H9 (cell line): ENCODE measurements around the gene PRKAR2B. TPM values are rescaled to one million over a fixed set of nuclear protein-coding genes. Genes with fewer than 3 reads are reported as not detected.

Experiments
- DNase-seq: peaks from one replicate; pipeline ENCODE4 v3.0.0-alpha.2; 2017
- H2AFZ ChIP-seq: one replicate; pipeline ENCODE4 v1.6.1; 2013; ENCODE audit warnings: mild to moderate bottlenecking, low read length, control low read depth, moderate library complexity
- H2AK5ac ChIP-seq: 2 replicates; pipeline ENCODE4 v1.6.1; 2013; ENCODE audit warnings: low read length, control low read depth, mixed read lengths; ENCODE audit not compliant: insufficient read length
- H2BK120ac ChIP-seq: one replicate; pipeline ENCODE4 v1.6.1; 2013; ENCODE audit warnings: low read depth, mild to moderate bottlenecking, low read length, control low read depth, inconsistent platforms; ENCODE audit not compliant: poor library complexity, severe bottlenecking
- H2BK12ac ChIP-seq: 2 replicates; pipeline ENCODE4 v1.6.1; 2013; ENCODE audit warnings: low read length, control low read depth, mixed read lengths, low read depth; ENCODE audit not compliant: insufficient read length
- H2BK15ac ChIP-seq: 2 replicates; pipeline ENCODE4 v1.6.1; 2013; ENCODE audit warnings: low read depth, low read length, control low read depth
- H2BK20ac ChIP-seq: one replicate; pipeline ENCODE4 v1.6.1; 2013; ENCODE audit warnings: low read depth, mild to moderate bottlenecking, low read length, control low read depth, inconsistent platforms; ENCODE audit not compliant: poor library complexity, severe bottlenecking
- H2BK5ac ChIP-seq: 2 replicates; pipeline ENCODE4 v1.6.1; 2013; ENCODE audit warnings: low read length, control low read depth, mixed read lengths; ENCODE audit not compliant: insufficient read length
- H3K14ac ChIP-seq: 2 replicates; pipeline ENCODE4 v1.6.1; 2013; ENCODE audit warnings: low read length, control low read depth; ENCODE audit not compliant: insufficient read depth
- H3K18ac ChIP-seq: 2 replicates; pipeline ENCODE4 v1.6.1; 2013; ENCODE audit warnings: low read depth, mild to moderate bottlenecking, mixed read lengths, low read length, control low read depth; ENCODE audit not compliant: insufficient read length
- H3K23ac ChIP-seq: 2 replicates; pipeline ENCODE4 v1.6.1; 2013; ENCODE audit warnings: low read length, control low read depth, mixed read lengths, low read depth; ENCODE audit not compliant: insufficient read length
- H3K23me2 ChIP-seq: 2 replicates; pipeline ENCODE4 v1.6.1; 2013; ENCODE audit warnings: low read depth, mild to moderate bottlenecking, mixed read lengths, low read length, control low read depth; ENCODE audit not compliant: insufficient read length, poor library complexity, severe bottlenecking
- H3K27ac ChIP-seq: 2 replicates; pipeline ENCODE4 v1.5.1; 2013; ENCODE audit warnings: low read length, control low read depth, mixed read lengths, low read depth; ENCODE audit not compliant: insufficient read length
- H3K27me3 ChIP-seq: 2 replicates; pipeline ENCODE4 v1.6.1; 2013; ENCODE audit warnings: low read length, control low read depth, inconsistent platforms; ENCODE audit not compliant: insufficient read depth
- H3K4ac ChIP-seq: 2 replicates; pipeline ENCODE4 v1.6.1; 2013; ENCODE audit warnings: low read depth, mild to moderate bottlenecking, control low read depth, inconsistent platforms, low read length, moderate library complexity
- H3K4me1 ChIP-seq: 2 replicates; pipeline ENCODE4 v1.6.1; 2013; ENCODE audit warnings: low read length, control low read depth, inconsistent platforms; ENCODE audit not compliant: insufficient read depth
- H3K4me2 ChIP-seq: 2 replicates; pipeline ENCODE4 v1.6.1; 2013; ENCODE audit warnings: low read length, control low read depth, mixed read lengths; ENCODE audit not compliant: insufficient read length, insufficient read depth
- H3K56ac ChIP-seq: 2 replicates; pipeline ENCODE4 v1.6.1; 2013; ENCODE audit warnings: low read depth, mild to moderate bottlenecking, mixed read lengths, low read length, control low read depth; ENCODE audit not compliant: insufficient read length
- H3K79me1 ChIP-seq: 2 replicates; pipeline ENCODE4 v1.6.1; 2013; ENCODE audit warnings: low read depth, mild to moderate bottlenecking, moderate library complexity, low read length, control low read depth, inconsistent platforms; ENCODE audit not compliant: insufficient read depth, poor library complexity, severe bottlenecking
- H3K79me2 ChIP-seq: 2 replicates; pipeline ENCODE4 v1.6.1; 2013; ENCODE audit warnings: low read length, control low read depth, inconsistent platforms; ENCODE audit not compliant: insufficient read depth
- H3K9ac ChIP-seq: 2 replicates; pipeline ENCODE4 v1.6.1; 2013; ENCODE audit warnings: low read length, control low read depth, mixed read lengths; ENCODE audit not compliant: insufficient read length; ENCODE audit errors: extremely low read depth
- H3K9me3 ChIP-seq: one replicate; pipeline ENCODE4 v1.6.1; 2013; ENCODE audit warnings: low read depth, low read length, inconsistent platforms; ENCODE audit not compliant: control insufficient read depth
- H3T11ph ChIP-seq: one replicate; pipeline ENCODE4 v1.6.1; 2013; ENCODE audit warnings: mild to moderate bottlenecking, low read length, control low read depth, inconsistent platforms
- H4K20me1 ChIP-seq: one replicate; pipeline ENCODE4 v1.6.1; 2013; ENCODE audit not compliant: control insufficient read depth, insufficient read length, insufficient read depth
- H4K5ac ChIP-seq: 2 replicates; pipeline ENCODE4 v1.6.1; 2013; ENCODE audit warnings: low read depth, mild to moderate bottlenecking, mixed read lengths, low read length, control low read depth; ENCODE audit not compliant: insufficient read length
- H4K8ac ChIP-seq: replicated peaks from 2 replicates; pipeline ENCODE4 v1.6.1; 2013; ENCODE audit warnings: low read length, control low read depth, mixed read lengths, low read depth; ENCODE audit not compliant: insufficient read length
- H4K91ac ChIP-seq: 2 replicates; pipeline ENCODE4 v1.6.1; 2013; ENCODE audit warnings: low read depth, mild to moderate bottlenecking, moderate library complexity, mixed read lengths, low read length, control low read depth; ENCODE audit not compliant: insufficient read length
- H3K27ac Mint-ChIP-seq, 3 experiments: 2 replicates in 2 of 3; 3 replicates in 1 of 3; pipeline ENCODE4 v1.8.0; 2020 to 2021; ENCODE audit warnings: mixed read lengths in 3 of 3, mild to moderate bottlenecking in 1 of 3, moderate library complexity in 1 of 3
- H3K27me3 Mint-ChIP-seq: 2 replicates; pipeline ENCODE4 v1.8.0; 2021; ENCODE audit warnings: low read depth, mild to moderate bottlenecking, moderate library complexity, mixed read lengths
- H3K36me3 Mint-ChIP-seq, 3 experiments: 2 replicates in 2 of 3; 3 replicates in 1 of 3; pipeline ENCODE4 v1.8.0; 2020 to 2021; ENCODE audit warnings: low read depth in 3 of 3, mixed read lengths in 3 of 3; ENCODE audit not compliant: insufficient read depth in 1 of 3
- H3K4me1 Mint-ChIP-seq, 2 experiments: 2 replicates each; pipeline ENCODE4 v1.8.0; 2020; ENCODE audit warnings: mixed read lengths in 2 of 2
- H3K4me3 Mint-ChIP-seq, 2 experiments: 2 replicates in 1 of 2; 3 replicates in 1 of 2; pipeline ENCODE4 v1.8.0; 2020 to 2021; ENCODE audit warnings: mild to moderate bottlenecking in 2 of 2, mixed read lengths in 2 of 2, moderate library complexity in 1 of 2
- H3K9me3 Mint-ChIP-seq, 2 experiments: 2 replicates in 1 of 2; 3 replicates in 1 of 2; pipeline ENCODE4 v1.8.0; 2020; ENCODE audit warnings: mild to moderate bottlenecking in 2 of 2, mixed read lengths in 2 of 2, moderate library complexity in 1 of 2
- CTCF ChIP-seq: fragments of 200-600 bp; sonication (generic); conservative IDR thresholded peaks from 3 replicates; pipeline ENCODE4 v1.8.0; 2021; ENCODE audit warnings: antibody characterized with exemption, mild to moderate bottlenecking
- WGBS: extraction: QIAGEN DNeasy Blood & Tissue Kit; methylation state at CpG from one replicate; pipeline ENCODE4 v1.1.7; 2013; ENCODE audit warnings: missing lambda C conversion rate, low lambda C conversion rate, mixed read lengths; ENCODE audit not compliant: insufficient read length; ENCODE audit errors: extremely low coverage; 5-methylcytosine and 5-hydroxymethylcytosine counted together
- total RNA-seq: library from RNA; stranded (reverse); gene quantifications from 2 replicates; pipeline ENCODE4 v1.2.1, GENCODE V29; 2021

Gene PRKAR2B
- total RNA-seq, 1 experiment from 2014 or later, result 16.6 TPM

DNA sequence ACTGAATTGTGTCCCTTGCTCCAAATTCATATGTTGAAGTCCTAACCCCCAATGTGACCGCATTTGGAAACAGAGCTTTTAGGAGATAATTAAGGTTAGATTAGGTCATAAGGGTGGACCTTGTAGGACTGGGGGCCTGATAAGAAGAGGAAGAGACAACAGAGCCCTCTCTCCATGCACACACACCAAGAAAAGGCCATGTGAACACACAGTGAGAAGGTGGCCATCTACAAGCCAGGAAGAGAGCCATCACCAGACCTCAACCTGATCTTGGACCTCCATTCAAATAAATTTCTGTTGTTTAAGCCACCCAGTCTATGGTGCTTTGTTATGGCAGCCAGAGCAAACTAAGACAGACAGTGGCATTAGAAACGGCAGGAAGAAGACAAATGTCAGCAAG is 12.5 kb upstream of the PRKAR2B start:
- Mint-ChIP-seq H3K27me3 (no peaks in the 10 kb centered on the region), H3K4me1 (no peaks in the 10 kb centered on the region), H3K9me3 (peaks cover 5 to 9% of the 10 kb centered on the region in 2 experiments; a peak in 3 of 5 replicates), H3K4me3 (no peak overlapping the region), H3K36me3 (peaks cover 0 to 5% (median 0%) of the 10 kb centered on the region in 3 experiments; a peak in 2 of 7 replicates), H3K27ac (no peak overlapping the region)
- no peak overlapping the region for H3K4ac ChIP-seq
- no peak overlapping the region for H3K27ac ChIP-seq
- H3K9me3 ChIP-seq, result no peaks in the 10 kb centered on the region
- H4K91ac ChIP-seq, result no peak overlapping the region
- no peak for DNase-seq
- H3K9ac ChIP-seq, result no peak overlapping the region
- no peaks in the 10 kb centered on the region for H3K79me1 ChIP-seq
- no peak overlapping the region for H2BK15ac ChIP-seq
- no peak overlapping the region for H3K14ac ChIP-seq
- H2AFZ ChIP-seq, result no peak overlapping the region
- no CpG with 5 or more reads among the region's 2 CpGs for WGBS
- H3K27me3 ChIP-seq, result no peaks in the 10 kb centered on the region
- H2AK5ac ChIP-seq, result no peak overlapping the region
- H4K20me1 ChIP-seq, result no peaks in the 10 kb centered on the region
- no peak overlapping the region for H2BK20ac ChIP-seq
- no peak overlapping the region for H2BK120ac ChIP-seq
- no peak overlapping the region for H4K8ac ChIP-seq
- H3K23me2 ChIP-seq, result no peaks in the 10 kb centered on the region
- H3K4me1 ChIP-seq, result no peaks in the 10 kb centered on the region
- H3K23ac ChIP-seq, result no peak overlapping the region
- no peak for TF ChIP-seq CTCF
- no peak overlapping the region for H3T11ph ChIP-seq
- H3K56ac ChIP-seq, result no peak overlapping the region
- no peak overlapping the region for H2BK5ac ChIP-seq
- no peak overlapping the region for H3K4me2 ChIP-seq
- no peak overlapping the region for H4K5ac ChIP-seq
- no peak overlapping the region for H2BK12ac ChIP-seq
- H3K18ac ChIP-seq, result no peak overlapping the region
- no peaks in the 10 kb centered on the region for H3K79me2 ChIP-seq
